ENCODE results near the gene GAS6.

- TF ChIP-seq CTCF (IDR thresholded peaks at IDR 0.05) (no peak), REST (IDR thresholded peaks at IDR 0.05; ENCODE audit: insufficient read depth in 1 of 2, low read depth in 2 of 2, low read length in 1 of 2) (no peak), POLR2AphosphoS5 (IDR thresholded peaks at IDR 0.05; ENCODE audit: low read depth, low read length) (no peak)
Measured at GRCh38 chr13:113832631-113833030, 31.2 kb downstream of the GAS6 start.
